Thyroid gland (tissue), 4 donors: ENCODE measurements around the gene IER5L.

Source experiments
- POLR2A ChIP-seq, 2 donors: fragments of 450-650 bp; IDR thresholded peaks; one replicate each; pipeline ENCODE4 v1.6.1; 2017; ENCODE audit warnings: antibody characterized with exemption in 2 of 2, mild to moderate bottlenecking in 2 of 2, moderate library complexity in 1 of 2
- TF ChIP-seq, protein P1 (sequence below), 6 experiments: fragments of 200-600 bp in 3 of 6; fragments of 450-650 bp in 3 of 6; sonication (generic) in 3 of 6; IDR thresholded peaks; one replicate each; pipeline ENCODE4 v1.5.1; 2016 to 2019; ENCODE audit warnings: antibody characterized with exemption in 6 of 6, mild to moderate bottlenecking in 2 of 6, inconsistent platforms in 1 of 6, moderate library complexity in 1 of 6

- TF ChIP-seq, protein P1, sequence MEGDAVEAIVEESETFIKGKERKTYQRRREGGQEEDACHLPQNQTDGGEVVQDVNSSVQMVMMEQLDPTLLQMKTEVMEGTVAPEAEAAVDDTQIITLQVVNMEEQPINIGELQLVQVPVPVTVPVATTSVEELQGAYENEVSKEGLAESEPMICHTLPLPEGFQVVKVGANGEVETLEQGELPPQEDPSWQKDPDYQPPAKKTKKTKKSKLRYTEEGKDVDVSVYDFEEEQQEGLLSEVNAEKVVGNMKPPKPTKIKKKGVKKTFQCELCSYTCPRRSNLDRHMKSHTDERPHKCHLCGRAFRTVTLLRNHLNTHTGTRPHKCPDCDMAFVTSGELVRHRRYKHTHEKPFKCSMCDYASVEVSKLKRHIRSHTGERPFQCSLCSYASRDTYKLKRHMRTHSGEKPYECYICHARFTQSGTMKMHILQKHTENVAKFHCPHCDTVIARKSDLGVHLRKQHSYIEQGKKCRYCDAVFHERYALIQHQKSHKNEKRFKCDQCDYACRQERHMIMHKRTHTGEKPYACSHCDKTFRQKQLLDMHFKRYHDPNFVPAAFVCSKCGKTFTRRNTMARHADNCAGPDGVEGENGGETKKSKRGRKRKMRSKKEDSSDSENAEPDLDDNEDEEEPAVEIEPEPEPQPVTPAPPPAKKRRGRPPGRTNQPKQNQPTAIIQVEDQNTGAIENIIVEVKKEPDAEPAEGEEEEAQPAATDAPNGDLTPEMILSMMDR (IDR thresholded peaks at IDR 0.05) = no peak
- no peak for TF ChIP-seq POLR2A (IDR thresholded peaks at IDR 0.05)
Observed at GRCh38 chr9:129218272-129218625, 40.2 kb upstream of the IER5L start.
